GM19035 (cell line): ENCODE data around the gene AK5.

Experiments used
- ATAC-seq: cut with Tn5 transposase; IDR thresholded peaks from one replicate; pipeline ENCODE4 v1.9.1; 2021; ENCODE audit not compliant: unreplicated experiment

AK5 gene

GRCh38 chr1:77348549-77348948, 66.7 kb downstream of the AK5 start:
- no peak for ATAC-seq

- no peak for ATAC-seq
Measured at GRCh38 chr1:77349275-77349674, 67.5 kb downstream of the AK5 start.

- ATAC-seq: no peak
Measured at GRCh38 chr1:77350012-77350770, 68.4 kb downstream of the AK5 start.

DNA sequence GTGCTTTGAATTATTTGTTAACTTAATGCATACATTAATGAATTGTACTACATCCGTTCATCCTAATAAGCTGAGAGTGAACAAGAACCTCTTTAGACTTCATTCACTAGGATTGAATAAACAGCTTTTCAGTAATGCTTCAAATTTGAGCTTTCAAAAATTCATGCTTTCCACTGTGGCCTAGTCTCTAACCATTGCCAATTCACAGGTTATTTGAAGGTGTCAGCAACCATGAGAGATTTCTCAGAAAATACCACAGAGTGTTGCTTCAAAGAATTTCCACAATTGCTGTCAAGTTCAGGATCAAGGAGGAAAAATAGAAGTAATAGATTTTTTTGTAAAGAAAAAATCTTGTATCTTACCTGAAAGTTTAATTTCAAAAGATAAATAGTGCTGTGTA, 72.7 kb downstream of the AK5 start:
- ATAC-seq: no peak

DNA sequence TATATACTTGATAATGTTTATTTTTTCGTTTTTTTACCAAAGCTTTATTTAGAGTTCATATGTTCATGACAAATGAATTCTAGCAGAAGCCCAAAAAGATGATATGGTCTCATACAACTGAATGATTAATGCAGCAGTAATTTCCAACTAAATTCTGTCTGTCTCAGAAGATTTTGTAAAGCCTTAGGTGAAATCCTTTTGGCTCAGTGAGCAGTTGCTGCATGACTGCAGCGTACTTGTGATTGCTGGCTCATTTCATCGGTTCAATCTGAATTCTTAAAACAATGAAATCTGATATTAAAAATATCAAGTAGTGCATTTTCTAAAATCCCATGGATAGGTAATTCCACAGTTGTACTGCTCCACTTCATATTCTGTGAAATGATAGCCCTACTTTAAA, 73.2 kb downstream of the AK5 start:
- no peak for ATAC-seq

GRCh38 chr1:77356136-77356535, 74.3 kb downstream of the AK5 start:
- ATAC-seq: no peak

- no peak for ATAC-seq
Measured at GRCh38 chr1:77360256-77360655, 78.4 kb downstream of the AK5 start.

DNA sequence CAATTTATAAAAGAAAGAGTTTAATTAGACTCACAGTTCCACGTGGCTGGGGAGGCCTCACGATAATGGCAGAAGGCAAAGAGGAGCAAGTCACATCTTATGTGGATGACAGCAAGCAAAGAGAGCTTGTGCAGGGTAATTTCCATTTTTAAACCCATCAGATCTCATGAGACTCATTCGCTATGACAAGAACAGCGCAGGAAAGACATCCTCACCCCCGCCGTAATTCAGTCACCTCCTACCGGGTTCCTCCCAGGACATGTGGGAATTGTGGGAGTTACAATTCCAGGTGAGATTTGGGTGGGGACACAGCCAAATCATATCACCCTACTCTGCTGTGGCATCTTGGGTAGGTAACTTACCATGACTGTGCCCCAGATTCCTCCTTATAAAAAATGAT, 79.8 kb downstream of the AK5 start:
- ATAC-seq: no peak

- no peak for ATAC-seq
Measured at GRCh38 chr1:77370161-77370560, 88.3 kb downstream of the AK5 start.

- ATAC-seq: no peak
Measured at GRCh38 chr1:77370583-77371306, 88.9 kb downstream of the AK5 start.

DNA sequence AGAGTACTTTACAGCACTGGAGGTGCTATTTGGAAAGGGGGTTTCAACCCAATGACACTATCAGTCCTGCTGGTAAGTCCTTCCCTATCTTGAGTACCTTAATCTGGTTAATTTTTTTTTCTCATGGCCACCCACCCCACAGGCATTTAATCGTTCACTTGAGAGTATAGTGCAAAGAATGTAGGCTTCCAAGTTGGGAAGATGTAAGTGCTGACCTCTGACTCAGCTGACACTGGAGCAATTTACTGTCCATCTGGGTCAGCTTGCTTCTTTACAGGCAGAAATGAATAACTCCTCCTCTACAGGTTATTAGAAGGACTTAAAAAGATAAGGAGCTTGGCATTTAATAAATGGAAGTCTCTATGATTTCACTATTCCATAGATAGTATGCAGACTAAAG, 89.6 kb downstream of the AK5 start:
- no peak for ATAC-seq

GRCh38 chr1:77373702-77374101, 91.9 kb downstream of the AK5 start:
- ATAC-seq: no peak

- no peak for ATAC-seq
Measured at GRCh38 chr1:77375541-77375940, 93.7 kb downstream of the AK5 start.

DNA sequence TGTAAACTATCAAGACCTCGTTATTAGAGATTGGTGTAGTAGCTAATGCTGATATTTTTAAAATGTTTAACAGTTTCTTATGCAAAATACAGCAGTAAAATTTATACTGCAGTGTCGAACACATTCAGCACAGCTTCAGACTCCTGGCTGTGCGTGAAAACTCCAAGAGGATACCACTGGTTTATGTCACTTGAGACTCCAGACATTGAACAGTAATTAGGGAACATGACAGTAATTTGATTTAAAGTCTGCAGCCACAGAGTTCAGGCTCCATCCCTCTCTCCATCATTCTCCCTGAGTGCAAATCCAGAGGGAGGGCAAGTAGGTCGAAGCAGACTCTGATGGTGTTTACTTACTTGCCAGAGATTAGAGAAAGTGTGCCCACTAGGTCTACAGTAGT, 94.2 kb downstream of the AK5 start:
- no peak for ATAC-seq

DNA sequence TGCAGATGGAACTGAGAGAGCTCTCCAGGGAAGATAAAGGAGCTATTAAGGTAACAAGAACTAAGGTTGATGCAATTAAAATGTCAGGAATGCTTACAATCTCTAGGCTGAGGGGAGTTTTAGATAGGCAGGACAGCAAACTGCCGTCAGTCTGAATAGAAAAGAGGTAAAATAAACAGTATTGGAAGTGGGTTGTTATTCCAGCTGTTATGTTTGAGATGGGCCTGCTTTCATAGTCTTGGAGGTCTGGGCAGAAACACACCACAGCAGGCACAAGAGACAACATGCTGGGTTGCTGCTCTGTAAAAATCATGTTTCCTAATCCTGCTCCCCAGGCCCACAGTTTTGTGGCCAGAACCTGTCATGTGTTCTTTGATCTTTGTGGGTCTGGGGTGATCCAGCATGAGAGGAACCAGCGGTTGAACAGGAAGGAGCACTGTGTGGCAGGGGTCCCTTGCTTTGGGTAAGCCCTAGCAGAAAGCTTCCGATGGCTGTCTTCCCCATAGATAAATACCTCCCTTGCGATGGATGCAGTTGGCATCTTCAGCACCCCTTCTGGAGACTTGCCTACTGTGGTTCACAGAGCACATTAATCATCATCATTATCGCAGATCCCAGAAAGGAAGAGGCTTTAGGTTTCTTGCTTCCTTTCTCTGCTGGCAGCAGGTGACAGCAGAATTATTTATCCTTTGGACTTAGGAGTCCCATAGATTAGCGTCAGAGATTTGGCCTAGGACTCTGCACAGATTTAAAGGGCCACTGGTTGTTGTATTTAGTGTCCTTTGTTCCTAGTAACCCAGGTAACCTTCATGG, 97.1 kb downstream of the AK5 start:
- no peak for ATAC-seq

DNA sequence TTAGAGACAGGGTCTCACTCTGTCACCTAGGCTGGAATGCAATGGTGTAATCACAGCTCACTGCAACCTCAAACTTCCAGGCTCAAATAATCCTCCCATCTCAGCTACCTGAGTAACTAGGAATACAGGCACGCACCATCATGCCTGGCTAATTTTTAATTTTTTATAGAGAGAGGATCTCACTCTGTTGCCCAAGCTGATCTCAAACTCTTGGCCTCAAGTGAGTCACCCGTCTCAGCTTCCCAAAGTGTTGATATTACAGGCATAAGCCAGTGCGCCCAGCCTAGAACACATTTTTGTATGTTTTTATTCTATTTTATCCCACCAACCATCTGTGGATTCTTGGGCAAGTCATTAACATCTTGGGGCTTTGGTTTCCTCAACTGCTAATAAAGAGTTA, 100.5 kb downstream of the AK5 start:
- ATAC-seq: no peak

DNA sequence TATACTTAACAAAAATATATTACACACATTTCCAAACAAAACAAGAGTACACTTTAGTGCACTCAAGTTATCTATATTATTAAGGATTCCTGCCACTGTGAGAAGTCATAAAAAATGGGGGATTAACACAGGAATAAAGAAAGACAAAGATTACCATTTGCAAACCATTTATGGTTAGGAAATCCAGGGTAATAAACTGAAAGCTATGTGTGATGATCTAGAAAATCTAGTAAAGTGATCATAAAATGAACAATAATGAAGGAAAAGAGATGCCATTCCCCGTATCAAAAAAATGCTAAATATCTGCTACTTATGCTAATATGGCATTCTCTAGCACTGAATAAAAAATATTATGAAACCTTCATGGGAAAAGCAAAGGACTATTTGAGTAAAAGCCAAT, 101.4 kb downstream of the AK5 start:
- no peak for ATAC-seq

GRCh38 chr1:77385551-77385950, 103.7 kb downstream of the AK5 start:
- ATAC-seq: no peak

DNA sequence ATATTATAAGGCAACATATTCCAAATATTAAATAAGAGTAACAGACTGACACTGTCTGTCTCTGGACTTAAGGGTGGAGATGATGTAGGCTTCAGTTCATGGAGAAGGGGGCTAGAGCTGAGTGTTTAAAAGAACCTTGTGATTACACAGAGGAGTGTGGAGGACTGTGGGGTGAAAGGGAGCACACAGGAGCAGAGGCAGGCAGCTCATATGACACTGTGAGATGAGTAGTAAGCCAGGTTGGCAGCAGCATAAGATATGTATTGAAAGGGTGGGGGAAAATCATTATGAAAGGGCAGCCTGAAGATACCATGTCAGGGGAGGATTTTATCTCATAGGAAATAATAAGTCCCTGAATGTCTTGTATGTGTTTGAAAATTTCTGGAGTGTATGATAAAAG, 104.5 kb downstream of the AK5 start:
- no peak for ATAC-seq

DNA sequence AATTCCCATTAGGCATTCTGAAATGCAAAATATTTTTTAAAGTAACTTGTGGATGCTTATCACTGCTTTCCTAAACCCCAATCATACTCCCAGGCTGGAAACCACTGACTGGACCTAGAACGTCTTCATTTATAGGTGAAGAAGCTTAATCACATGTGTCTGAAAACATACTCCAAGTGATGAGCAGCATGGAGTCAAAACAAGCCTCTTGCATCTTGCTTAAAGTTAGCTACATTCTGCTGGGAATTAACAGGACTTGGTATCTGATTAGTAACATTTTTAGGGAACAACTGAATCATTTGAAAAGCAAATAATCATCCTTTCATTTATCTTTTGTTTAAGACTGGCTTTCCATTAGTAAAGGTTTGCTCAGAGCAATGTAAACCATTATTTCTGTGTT, 105.7 kb downstream of the AK5 start:
- ATAC-seq: no peak

DNA sequence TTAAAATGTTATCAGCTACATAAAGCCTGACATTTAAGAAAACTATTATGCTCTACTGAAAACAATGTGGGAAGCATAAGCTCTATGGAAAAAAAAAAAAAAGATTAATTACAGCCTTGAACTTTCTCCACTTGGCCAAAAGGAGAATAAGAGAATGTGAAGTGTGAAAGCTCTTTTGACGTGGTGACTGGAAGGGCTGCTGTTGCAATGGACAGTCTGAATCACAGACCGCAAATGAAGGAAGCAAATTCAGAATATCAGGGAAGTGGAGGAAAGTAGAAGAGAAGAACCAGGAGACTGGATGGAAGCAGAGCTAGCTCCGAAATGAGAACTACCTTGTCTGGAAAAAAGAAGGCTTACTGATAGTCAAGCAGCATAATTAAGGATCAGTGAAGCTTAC, 106.8 kb downstream of the AK5 start:
- no peak for ATAC-seq

DNA sequence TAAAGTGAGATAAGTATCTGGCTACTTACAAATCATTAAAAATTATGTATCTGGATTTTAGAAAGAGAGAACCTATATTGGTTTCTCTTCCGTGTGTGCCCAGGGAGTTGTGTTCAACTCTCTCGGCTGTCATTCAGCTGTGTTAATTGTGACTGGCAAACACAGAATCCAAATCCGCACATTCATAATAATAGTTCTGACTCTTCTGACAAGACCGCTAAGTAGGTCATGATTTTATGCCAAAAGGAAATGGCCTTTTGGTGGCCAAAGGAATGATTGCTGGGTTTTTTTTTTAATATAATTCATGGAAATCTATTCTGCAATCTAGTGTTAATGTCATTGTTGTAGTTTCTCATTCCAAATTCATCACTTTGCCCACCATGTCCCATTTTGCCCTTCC, 110.7 kb downstream of the AK5 start:
- ATAC-seq: no peak
